Urinary bladder (tissue), 4 donors: ENCODE results near the gene SCAF11. TPM values are rescaled to one million over a fixed set of nuclear protein-coding genes. Genes with fewer than 3 reads are reported as not detected.
"Not testable (repeated sequence)": the region's sequence is repeated elsewhere in the genome, so short reads cannot be mapped to it uniquely, and the experiment has no call there.

Experiments used
- DNase-seq: peaks from one replicate; pipeline ENCODE4 v3.0.0-alpha.2; 2015; ENCODE audit errors: extremely low spot score
- H3K27ac ChIP-seq: one replicate; pipeline ENCODE4 v1.5.1; 2013; ENCODE audit warnings: low read depth, mild to moderate bottlenecking, moderate library complexity
- H3K36me3 ChIP-seq: one replicate; pipeline ENCODE4 v1.6.1; 2013; ENCODE audit warnings: mild to moderate bottlenecking, moderate library complexity; ENCODE audit not compliant: insufficient read depth
- H3K4me1 ChIP-seq: one replicate; pipeline ENCODE4 v1.6.1; 2013; ENCODE audit warnings: mild to moderate bottlenecking, moderate library complexity; ENCODE audit not compliant: insufficient read depth
- H3K4me3 ChIP-seq: one replicate; pipeline ENCODE4 v1.5.1; 2013; ENCODE audit warnings: low read depth, low read length
- WGBS: extraction: QIAGEN DNeasy Blood & Tissue Kit; methylation state at CpG from one replicate; pipeline ENCODE4 v1.1.7; 2013; 5-methylcytosine and 5-hydroxymethylcytosine counted together
- polyA plus RNA-seq: library from polyadenylated mRNA; stranded (reverse); fragments of 200-250 nt; gene quantifications from one replicate; pipeline ENCODE4 v1.2.3, GENCODE V29; 2013
- total RNA-seq: library from RNA; depleted of rRNA; stranded (reverse); fragments of >200 nt; gene quantifications from one replicate; pipeline ENCODE4 v1.2.3, GENCODE V29; 2014
- donor health status: healthy with polysubstance abuse.
- donor health status: healthy.

SCAF11 gene
- 214 TPM for total RNA-seq
- 31.6 TPM for polyA plus RNA-seq

GRCh38 chr12:45990468-45991283 lies at the start of gene SCAF11:
Gene SCAF11 (minus strand): TSS chr12:45990574. CDS start chr12:45964167, 26,407 bp downstream.
- Histone ChIP-seq H3K36me3 (no peaks in the 10 kb centered on the region), H3K4me3 (peak within 1 kb of the TSS; percentile 56), H3K4me1 (peaks cover 3% of the 10 kb centered on the region), H3K27ac (peak within 1 kb of the TSS; percentile 98)
- peak; percentile 100 for DNase-seq
- under 1% methylated on average over 54 of the region's 54 CpGs for WGBS

- not testable (repeated sequence) for H3K4me3 ChIP-seq, DNase-seq, H3K4me1 ChIP-seq, H3K36me3 ChIP-seq, H3K27ac ChIP-seq
- 23% methylated on average over 4 of the region's 4 CpGs for WGBS
Measured at GRCh38 chr12:46037066-46037465, 46.7 kb upstream of the SCAF11 start.

- DNase-seq, result no peak
- Histone ChIP-seq H3K36me3 (no peaks in the 10 kb centered on the region), H3K4me1 (no peaks in the 10 kb centered on the region), H3K27ac (no peak overlapping the region), H3K4me3 (no peak overlapping the region)
Measured at GRCh38 chr12:46027172-46027571, 36.8 kb upstream of the SCAF11 start.

GRCh38 chr12:46024099-46024498 lies 33.7 kb upstream of the SCAF11 start:
- DNase-seq, result no peak
- Histone ChIP-seq H3K4me3 (no peak overlapping the region), H3K36me3 (no peaks in the 10 kb centered on the region), H3K27ac (no peak overlapping the region), H3K4me1 (no peaks in the 10 kb centered on the region)
- 85% methylated on average over 2 of the region's 2 CpGs for WGBS

- Histone ChIP-seq H3K4me3 (no peak overlapping the region), H3K27ac (no peak overlapping the region), H3K36me3 (no peaks in the 10 kb centered on the region), H3K4me1 (no peaks in the 10 kb centered on the region)
- DNase-seq, result no peak
Measured at GRCh38 chr12:46020768-46021167, 30.4 kb upstream of the SCAF11 start.

- not testable (repeated sequence) for DNase-seq, H3K36me3 ChIP-seq, H3K27ac ChIP-seq, H3K4me1 ChIP-seq, H3K4me3 ChIP-seq
- 71% methylated on average over 4 of the region's 4 CpGs for WGBS
Measured at GRCh38 chr12:46018712-46019111, 28.3 kb upstream of the SCAF11 start.

GRCh38 chr12:46017866-46018375 lies 27.5 kb upstream of the SCAF11 start:
- H3K36me3 ChIP-seq, H3K4me3 ChIP-seq, H3K4me1 ChIP-seq, DNase-seq, H3K27ac ChIP-seq: not testable (repeated sequence)
- WGBS, result 95% methylated on average over 33 of the region's 33 CpGs

- Histone ChIP-seq H3K4me3 (no peak overlapping the region), H3K27ac (no peak overlapping the region), H3K36me3 (no peaks in the 10 kb centered on the region), H3K4me1 (no peaks in the 10 kb centered on the region)
- DNase-seq, result no peak
- WGBS, result 76% methylated on average over 3 of the region's 3 CpGs
Measured at GRCh38 chr12:46005823-46006222, 15.4 kb upstream of the SCAF11 start.

GRCh38 chr12:46005151-46005797 lies 14.9 kb upstream of the SCAF11 start:
- H3K4me3 ChIP-seq, result no peak overlapping the region
- H3K27ac ChIP-seq, result no peak overlapping the region
- WGBS, result 70% methylated on average over 2 of the region's 2 CpGs
- H3K4me1 ChIP-seq, result no peaks in the 10 kb centered on the region
- H3K36me3 ChIP-seq, result no peaks in the 10 kb centered on the region
- no peak for DNase-seq

GRCh38 chr12:46004715-46005114 lies 14.3 kb upstream of the SCAF11 start:
- no peak overlapping the region for H3K4me3 ChIP-seq
- no peak overlapping the region for H3K27ac ChIP-seq
- H3K36me3 ChIP-seq, result no peaks in the 10 kb centered on the region
- 77% methylated on average over 4 of the region's 4 CpGs for WGBS
- H3K4me1 ChIP-seq, result no peaks in the 10 kb centered on the region
- DNase-seq, result no peak

GRCh38 chr12:46000076-46000475 lies 9.7 kb upstream of the SCAF11 start:
- not testable (repeated sequence) for H3K4me3 ChIP-seq

GRCh38 chr12:45994736-45995135 lies 4.4 kb upstream of the SCAF11 start:
- no peak overlapping the region for H3K27ac ChIP-seq
- H3K36me3 ChIP-seq, result no peaks in the 10 kb centered on the region
- H3K4me3 ChIP-seq, result no peak overlapping the region
- DNase-seq, result no peak
- 68% methylated on average over 2 of the region's 2 CpGs for whole genome bisulfite sequencing
- no peaks in the 10 kb centered on the region for H3K4me1 ChIP-seq

More at GRCh38 chr12:46000076-46000475, 9.7 kb upstream of the SCAF11 start:
- not testable (repeated sequence) for DNase-seq, H3K36me3 ChIP-seq, H3K27ac ChIP-seq, H3K4me1 ChIP-seq
- 89% methylated on average over 30 of the region's 30 CpGs for WGBS

GRCh38 chr12:45991284-45992249 lies 1.2 kb upstream of the SCAF11 start:
- Histone ChIP-seq H3K4me3 (peak overlapping the region; percentile 56), H3K36me3 (no peaks in the 10 kb centered on the region), H3K27ac (peak overlapping the region; percentile 91), H3K4me1 (peaks cover 3% of the 10 kb centered on the region)
- peak; percentile 43 for DNase-seq
- under 1% methylated on average over 71 of the region's 71 CpGs for WGBS
